GM19351 (cell line): ENCODE results near the gene BTBD7.
"Not testable (repeated sequence)": the region's sequence is repeated elsewhere in the genome, so short reads cannot be mapped to it uniquely, and the experiment has no call there.

Source experiments
- ATAC-seq: cut with Tn5 transposase; IDR thresholded peaks from one replicate; pipeline ENCODE4 v1.9.1; 2021; ENCODE audit warnings: mild to moderate bottlenecking, moderate library complexity; ENCODE audit not compliant: unreplicated experiment

Gene BTBD7, protein sequence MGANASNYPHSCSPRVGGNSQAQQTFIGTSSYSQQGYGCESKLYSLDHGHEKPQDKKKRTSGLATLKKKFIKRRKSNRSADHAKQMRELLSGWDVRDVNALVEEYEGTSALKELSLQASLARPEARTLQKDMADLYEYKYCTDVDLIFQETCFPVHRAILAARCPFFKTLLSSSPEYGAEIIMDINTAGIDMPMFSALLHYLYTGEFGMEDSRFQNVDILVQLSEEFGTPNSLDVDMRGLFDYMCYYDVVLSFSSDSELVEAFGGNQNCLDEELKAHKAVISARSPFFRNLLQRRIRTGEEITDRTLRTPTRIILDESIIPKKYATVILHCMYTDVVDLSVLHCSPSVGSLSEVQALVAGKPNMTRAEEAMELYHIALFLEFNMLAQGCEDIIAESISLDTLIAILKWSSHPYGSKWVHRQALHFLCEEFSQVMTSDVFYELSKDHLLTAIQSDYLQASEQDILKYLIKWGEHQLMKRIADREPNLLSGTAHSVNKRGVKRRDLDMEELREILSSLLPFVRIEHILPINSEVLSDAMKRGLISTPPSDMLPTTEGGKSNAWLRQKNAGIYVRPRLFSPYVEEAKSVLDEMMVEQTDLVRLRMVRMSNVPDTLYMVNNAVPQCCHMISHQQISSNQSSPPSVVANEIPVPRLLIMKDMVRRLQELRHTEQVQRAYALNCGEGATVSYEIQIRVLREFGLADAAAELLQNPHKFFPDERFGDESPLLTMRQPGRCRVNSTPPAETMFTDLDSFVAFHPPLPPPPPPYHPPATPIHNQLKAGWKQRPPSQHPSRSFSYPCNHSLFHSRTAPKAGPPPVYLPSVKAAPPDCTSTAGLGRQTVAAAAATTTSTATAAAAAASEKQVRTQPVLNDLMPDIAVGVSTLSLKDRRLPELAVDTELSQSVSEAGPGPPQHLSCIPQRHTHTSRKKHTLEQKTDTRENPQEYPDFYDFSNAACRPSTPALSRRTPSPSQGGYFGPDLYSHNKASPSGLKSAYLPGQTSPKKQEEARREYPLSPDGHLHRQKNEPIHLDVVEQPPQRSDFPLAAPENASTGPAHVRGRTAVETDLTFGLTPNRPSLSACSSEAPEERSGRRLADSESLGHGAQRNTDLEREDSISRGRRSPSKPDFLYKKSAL

DNA sequence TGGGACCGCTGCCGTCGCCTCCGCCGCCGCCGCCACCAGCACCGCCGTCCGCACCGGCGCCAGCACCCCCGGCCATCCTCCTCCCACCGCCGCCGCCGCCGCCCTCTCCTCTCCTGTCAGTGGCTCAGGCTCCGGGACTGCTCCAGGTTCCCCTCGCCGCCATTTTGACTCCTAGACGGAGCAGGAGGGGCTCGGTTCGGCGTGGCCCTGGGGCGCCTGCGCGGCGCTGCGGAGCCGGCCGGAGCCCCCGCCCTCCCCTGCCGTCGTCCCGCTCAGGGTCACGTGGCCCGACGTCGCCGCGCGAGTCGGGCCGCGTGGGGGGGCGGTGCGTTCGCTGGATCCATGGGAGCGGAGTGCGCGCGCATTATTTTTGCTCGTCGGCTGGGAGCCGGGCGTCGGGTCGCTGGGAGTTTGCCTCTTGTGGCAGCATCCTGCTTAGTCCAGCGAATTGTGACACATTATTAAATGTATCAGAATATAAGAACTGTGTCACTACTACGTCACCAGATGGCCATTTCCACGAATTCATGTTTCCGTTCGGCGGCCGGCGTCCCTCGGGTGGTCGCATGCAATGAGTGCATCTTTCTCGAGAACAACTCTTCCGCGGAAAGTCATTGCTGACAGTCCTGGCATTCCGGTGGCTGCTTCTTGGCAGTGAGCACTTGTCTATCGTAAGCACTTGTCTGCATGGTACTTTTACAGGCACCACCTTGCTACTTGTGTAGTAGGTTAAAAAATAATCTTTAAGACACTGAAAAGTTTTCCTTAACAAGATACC is at the start of gene BTBD7:
BTBD7 (minus strand) TSS at position 184 of the 778 bp plus-strand sequence. CDS start 36,985 bp downstream, outside the sequence.
- peak; percentile 81 for ATAC-seq

DNA sequence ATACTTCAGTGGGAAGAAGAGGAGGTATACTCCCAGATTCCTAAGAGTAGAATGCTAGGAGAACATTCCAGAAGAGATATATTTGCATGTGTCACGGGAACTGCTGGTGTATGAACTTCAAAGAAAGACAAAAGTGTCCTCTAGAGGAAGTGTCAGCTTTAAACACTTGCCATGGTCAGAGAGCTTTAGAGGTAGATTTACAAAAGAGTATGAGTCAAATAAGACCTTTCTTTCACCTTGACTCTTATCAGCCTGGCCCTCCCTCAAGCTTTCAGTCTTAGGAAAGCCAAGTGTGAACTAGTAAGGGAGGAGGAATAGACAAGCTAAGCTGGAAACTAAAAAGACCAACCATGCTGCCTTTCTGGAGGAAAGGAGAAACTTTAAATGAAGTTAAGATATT is 48.8 kb upstream of the BTBD7 start:
- peak; percentile 86 for ATAC-seq

DNA sequence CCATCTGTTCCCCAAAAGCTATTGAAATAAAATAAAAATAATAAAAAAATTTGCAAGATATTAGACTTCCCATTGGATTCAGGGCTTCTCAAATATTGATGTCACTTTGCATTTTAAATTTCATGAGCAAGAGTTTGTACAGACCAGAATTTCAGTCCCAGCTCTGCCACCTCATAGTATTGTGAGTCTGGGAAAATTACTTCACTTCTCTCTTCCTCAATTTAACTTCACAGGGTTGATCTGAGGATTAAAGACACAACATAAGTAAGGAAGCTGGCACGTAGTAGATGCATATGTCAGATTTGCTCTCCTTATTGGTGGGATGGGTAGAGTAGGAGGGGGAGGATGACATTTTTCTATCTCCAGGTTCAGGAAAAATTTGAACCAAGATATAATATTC is 47.0 kb upstream of the BTBD7 start:
- ATAC-seq: no peak

DNA sequence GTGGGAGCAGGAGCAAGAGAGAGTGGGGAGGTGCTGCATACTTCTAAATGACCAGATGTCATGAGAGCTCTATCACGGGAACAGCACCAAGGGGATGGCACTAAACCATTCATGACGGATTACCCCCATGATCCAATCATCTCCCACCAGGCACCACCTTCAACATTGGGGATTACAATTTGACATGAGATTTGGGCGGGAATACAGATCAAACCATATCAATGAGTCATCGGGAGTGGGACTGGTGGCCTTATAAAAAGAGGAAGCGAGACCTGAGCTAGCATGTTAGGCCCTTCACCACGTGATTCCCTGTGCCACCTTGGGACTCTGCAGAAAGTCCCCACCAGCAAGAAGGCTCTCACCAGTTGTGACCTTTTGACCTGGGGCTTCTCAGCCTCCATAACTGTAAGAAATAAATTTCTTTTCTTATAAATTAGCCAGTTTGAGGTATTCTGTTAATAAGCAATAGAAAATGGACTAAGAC is 42.9 kb upstream of the BTBD7 start:
- peak; percentile 95 for ATAC-seq

DNA sequence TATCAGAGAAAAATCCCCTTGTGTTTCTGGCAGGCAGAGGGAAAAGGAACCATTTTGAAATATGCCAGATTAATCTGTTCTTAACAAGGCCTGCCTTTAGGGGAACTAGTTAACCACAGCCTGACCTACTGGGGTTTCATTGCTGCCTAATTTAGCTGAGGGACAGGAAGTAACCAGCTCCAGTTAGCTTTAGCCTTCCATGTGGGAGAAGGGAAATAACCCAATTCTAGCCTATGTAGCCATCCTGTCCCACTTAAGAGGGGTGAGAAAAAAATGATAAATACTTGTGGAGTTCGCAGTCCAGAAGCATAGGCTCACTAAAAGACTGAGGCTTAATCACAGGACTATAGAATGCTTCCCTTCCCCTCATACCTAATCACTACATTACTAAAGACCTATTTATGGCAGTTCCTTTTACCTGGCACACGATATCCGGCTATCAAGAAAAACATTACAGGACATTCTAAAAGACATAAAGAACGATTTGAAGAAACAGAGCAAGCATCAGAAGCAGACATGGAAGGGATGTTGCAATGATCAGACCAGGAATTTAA is 37.0 kb upstream of the BTBD7 start:
- ATAC-seq: peak; percentile 94

DNA sequence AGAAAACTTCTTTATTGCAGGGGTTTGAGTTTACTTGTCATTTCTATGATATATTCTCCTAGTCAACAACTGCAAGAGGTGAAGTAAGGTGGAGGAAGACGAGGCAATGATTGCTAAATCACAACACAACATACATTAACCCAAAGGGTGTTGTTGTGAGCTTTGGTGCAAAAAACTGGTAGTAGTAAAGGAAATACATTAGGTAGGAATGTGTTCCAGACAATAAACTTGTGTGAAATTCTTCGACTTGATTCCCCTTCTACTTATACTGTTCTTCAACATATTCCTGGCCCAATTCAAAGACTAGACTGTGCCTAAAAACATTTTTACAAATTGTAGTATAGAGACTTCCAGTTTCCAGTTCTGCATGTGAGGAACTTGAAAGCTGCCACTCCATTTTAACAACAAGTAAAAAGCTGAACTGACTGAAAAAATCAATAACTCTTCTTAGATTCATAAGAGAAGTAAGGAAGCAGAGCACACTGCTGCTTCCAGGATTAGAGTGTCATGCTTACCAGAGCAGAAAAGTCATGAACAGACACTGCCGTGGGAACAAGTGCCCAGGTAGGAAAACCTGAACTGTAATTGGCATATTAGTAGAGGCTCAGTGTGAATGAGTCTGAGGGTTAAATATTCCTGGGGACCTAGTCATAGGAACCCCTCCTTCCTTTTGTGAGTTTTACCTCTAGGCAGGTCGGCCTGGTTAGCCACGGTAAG is 36.3 kb upstream of the BTBD7 start:
- peak; percentile 33 for ATAC-seq

DNA sequence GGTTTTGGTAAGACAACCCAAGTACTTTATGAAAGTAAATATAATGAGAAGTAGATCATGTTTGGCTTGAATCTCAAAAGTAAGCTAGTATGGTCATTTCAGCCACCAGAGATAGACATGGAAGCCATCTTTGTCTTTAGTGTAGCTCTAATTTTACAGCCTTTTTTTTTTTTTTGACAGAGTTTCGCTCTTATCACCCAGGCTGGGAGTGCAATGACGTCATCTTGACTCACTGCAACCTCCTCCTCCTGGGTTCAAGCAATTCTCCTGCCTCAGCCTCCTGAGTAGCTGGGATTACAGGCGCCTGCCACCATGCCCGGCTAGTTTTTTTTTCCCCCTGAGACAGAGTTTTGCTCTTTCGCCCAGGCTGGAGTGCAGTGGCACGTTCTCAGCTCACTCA is 22.0 kb upstream of the BTBD7 start:
- ATAC-seq: not testable (repeated sequence)

DNA sequence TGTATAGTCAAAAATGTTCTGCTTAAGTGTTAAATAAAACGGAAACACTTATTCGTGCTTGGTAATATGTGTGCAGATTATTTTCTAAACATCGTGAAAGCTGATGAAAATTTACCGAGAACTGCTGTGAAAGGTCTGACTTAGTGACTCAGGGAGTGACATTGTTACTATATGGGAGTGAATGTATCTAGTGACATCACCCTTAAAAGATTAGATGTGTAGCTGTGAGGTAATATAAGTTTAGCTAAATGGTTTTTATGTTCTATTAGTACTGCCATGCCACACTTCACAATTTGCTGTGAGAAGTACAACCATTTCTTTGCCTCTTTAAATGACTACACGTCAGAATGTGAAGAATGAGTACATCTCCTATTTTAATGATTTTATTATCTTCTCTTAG is 15.5 kb upstream of the BTBD7 start:
- ATAC-seq: no peak

DNA sequence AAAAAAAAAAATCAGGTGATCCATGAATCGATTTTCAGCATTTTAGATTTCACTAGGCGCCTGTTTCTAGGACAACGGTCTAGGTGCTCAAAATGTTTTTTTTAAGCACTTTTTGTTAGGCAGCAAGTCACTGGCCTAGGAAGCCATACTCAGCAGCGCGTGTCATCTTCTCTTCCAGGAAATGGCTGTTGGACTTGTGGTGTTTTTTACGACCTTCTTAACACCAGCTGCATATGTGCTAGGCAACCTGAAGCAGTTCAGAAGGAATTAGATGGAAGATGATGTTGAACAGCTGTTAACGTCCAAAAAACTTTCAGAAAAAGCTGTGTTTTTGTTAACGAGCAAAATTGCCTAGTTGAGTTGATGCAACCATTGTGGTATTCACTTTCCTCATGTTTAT is 15.0 kb upstream of the BTBD7 start:
- ATAC-seq: no peak

DNA sequence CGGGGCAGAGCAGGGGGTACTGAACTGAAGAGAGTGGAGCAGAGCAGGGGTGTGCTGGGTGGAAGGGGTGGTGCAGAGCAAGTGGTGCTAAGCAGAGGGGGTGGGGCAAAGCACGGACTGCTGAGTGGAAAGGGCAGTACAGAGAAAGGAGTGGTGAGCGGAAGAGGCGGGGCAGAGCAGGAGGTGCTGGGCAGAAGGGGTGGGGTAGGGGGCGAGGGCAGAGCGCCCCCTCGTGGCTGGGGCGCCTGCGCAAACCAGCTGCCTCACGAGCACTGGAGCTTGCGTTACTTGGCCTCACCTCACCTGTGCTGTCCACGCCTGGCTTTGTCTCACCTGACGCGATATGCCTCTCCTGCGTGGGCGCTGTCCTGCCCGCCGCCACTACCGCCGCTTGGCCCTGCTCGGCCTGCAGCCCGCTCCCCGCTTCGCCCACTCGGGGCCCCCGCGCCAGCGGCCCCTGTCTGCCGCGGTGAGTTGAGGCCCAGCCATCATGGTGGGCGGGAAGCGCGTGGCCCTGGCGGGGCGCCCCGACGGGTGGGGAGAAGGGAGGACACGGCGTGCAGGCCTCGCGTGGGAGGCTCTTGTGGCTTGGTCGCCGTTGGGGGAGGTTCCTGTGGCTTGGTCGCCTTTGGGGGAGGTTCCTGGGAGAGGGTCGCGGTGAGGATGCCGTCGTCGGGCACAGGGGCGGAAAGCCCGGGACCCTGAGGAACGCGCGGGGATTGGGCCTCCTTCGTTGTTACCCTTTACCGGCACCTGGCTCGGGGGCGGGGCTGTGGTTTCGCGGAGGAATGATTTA is 14.3 kb upstream of the BTBD7 start, which contains the start of gene COX8C:
COX8C (plus strand) TSS at position 257 of the 796 bp plus-strand sequence; CDS start at position 344, 87 bp downstream.
- no peak for ATAC-seq

DNA sequence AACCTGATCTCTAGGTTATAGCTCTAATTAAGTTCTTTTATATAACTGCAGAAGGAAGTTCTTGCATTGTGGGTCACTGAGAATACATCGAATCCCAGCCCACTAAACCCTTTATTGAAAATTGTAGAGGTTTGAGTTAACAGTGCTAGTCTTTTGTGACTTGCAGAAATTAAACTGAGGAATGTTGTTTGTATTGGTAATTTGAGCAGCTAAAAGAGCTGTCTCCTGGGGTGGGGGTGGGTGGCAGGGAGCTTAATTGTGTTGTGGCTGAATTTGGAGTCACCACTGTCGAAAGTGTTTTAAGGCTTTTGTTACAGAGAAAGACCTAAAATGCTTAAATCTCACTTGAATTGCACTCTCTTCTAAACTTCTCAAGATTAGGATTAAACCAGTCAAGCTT is 11.0 kb upstream of the BTBD7 start:
- no peak for ATAC-seq

DNA sequence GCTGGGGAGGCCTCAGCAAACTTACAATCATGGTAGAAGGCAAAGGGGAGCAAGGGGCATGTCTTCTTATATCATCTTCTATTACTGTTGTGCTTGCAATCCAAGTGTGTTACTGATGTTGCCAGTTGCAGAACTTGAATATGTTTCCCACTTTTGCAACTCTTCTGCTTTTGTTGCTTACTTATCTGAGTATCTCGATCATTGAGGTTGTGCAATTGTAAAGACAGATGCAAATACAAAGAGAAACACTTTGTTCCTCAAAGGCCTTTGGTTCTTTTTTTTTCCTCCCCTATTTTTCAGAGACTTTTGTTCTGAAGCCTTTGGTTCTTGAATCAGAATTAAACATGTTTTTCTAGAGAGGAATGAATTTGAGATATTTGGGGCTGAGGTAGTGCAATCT is 10.4 kb upstream of the BTBD7 start:
- ATAC-seq: no peak

DNA sequence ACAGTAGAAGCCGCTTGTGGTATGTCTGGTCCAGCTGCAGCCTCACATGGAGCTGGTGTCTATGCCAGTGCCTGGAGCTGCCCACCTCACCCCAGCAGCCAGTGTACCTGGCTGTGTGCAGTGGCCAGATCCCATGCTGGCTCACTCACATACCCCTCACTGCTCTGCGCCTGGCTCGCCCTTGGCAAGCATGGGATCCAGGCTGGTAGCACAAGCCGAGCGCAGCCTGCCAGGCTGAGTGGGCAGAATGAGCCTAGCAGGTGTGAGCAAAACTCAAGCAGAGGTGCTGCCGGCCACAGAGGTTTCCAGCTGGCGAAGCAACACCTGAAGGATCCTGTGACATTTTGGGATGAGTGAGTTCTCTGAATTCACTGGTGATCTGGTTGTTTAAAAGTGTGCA is 5.0 kb upstream of the BTBD7 start:
- no peak for ATAC-seq

DNA sequence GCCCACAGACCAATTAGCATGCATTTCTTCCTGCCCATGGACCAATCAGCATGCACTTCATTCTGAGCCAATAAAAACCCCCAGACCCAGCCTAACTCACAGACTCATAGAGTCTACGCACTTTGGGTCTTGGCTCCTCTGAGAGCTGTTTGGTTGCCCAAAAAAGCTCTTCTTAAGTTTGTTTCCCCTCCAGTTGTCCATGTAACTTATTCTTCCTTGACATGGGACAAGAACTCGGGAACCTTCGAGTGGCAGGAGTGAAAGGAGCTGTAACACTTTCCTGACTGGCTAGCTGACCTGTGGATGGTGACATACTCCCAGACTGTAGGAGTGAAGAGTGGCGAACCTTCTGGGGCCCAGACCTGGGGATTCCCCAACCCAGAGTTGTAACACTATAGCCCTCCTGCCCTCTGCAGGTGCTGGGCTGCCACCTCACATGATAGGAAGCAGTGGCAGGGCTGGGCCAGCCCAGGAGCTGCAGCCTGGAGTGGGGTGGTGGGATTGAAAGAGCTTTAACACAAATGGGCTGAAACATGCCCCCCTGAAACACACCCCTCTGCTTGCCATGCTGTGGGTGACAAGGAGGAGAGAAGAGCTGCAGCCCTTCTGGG is 4.4 kb upstream of the BTBD7 start:
- ATAC-seq: no peak

DNA sequence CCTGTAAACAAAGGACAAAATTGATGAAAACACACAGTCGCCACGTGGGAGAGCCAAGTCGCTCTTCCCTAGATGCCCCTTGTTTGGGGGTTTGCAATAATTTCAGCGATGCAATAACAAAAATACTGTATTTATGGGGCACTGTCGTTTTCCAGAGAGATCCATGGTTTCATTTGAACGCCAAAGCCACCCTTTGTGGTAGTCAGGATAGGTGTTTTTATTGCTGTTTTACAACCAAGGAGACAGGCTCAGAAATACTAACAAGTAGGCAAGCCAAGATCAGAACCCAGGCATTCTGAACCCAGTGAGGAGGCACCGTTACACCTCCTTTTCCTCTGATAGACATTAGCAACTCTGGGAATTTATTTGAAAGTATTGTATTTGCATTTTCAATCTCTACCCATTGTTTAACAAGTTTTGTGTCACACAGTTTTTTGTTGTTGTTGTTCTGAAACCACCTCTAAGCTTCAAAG is 831 bp upstream of the BTBD7 start:
- no peak for ATAC-seq

DNA sequence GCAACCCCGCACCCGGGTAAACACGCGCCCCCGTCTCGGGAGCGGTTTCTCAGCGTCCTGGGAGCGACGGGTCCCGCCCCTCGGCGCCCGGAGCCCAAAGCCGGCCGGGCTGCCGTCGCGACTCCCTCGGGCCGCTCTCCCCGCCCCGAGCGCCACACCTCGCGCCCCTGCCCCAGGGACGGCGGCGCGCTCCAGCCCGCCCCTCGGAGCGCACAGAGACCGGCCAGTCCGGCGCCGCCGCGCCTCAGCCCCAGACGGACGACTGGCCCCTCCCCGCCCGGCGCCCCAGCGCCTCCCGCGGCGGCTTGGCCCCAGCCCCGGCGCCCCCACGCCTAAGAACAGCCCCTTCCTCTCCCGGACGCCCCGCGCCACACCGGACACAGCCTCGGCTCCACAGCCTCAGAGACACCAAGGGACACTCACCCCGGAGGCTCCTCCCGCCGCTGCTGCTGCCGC is 411 bp downstream of the BTBD7 start:
- ATAC-seq: peak; percentile 61

DNA sequence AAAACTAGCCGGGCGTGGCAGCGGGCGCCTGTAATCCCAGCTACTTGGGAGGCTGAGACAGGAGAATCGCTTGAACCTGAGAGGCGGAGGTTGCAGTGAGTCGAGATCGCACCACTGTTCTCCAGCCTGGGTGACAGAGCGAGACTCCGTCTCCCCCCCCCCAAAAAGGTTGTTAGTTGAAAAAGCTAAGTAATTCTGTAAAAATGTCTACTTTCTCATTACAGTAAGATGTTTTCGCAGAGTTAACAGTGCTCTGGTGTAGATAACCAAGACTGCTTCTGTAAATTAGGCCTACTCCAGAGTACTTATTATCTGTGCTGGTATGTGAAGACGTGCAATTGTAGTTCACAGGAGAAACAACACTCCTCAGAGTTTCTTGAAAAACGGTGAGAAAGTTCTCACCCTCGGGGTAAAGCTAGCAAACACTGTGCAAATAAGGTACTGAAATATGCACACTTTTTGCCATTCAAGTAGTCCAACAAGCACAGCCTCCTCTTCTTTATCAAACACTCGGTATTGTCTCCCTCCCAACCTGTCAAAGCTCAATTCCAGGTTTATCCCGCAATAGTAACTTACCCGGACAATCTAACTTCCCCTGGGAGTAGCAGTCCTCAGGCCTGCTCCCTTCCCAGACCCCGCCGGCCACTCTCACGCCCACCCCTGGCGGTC is 974 bp downstream of the BTBD7 start:
- no peak for ATAC-seq
